Colonic mucosa (tissue), 4 donors: ENCODE data around the gene PLAAT2. TPM values are rescaled to one million over a fixed set of nuclear protein-coding genes. Genes with fewer than 3 reads are reported as not detected.
A peak's percentile ranks its signal among the peaks of the same experiment; 100 is the strongest.
"Not testable (repeated sequence)": the region's sequence is repeated elsewhere in the genome, so short reads cannot be mapped to it uniquely, and the experiment has no call there.

Experiments
- DNase-seq: peaks from one replicate; pipeline ENCODE4 v3.0.0-alpha.2; 2020
- H3K27ac ChIP-seq: fragments of 200-600 bp; one replicate; pipeline ENCODE4 v1.8.0; 2021
- H3K27me3 ChIP-seq: fragments of 200-600 bp; one replicate; pipeline ENCODE4 v1.8.0; 2021
- H3K36me3 ChIP-seq: fragments of 200-600 bp; one replicate; pipeline ENCODE4 v1.8.0; 2021
- H3K4me1 ChIP-seq: fragments of 200-600 bp; one replicate; pipeline ENCODE4 v1.8.0; 2021; ENCODE audit warnings: mild to moderate bottlenecking
- H3K4me3 ChIP-seq: fragments of 200-600 bp; one replicate; pipeline ENCODE4 v1.8.0; 2021
- H3K9ac ChIP-seq, 2 donors: one replicate each; pipeline ENCODE4 v1.7.0; 2013; ENCODE audit warnings: control low read depth in 2 of 2, low read depth in 2 of 2, low read length in 2 of 2
- H3K9me3 ChIP-seq: fragments of 200-600 bp; one replicate; pipeline ENCODE4 v1.8.0; 2021
- CTCF ChIP-seq: fragments of 200-600 bp; IDR thresholded peaks from one replicate; pipeline ENCODE4 v1.8.0; 2022; ENCODE audit warnings: antibody characterized with exemption, mild to moderate bottlenecking
- intact Hi-C: fragments of 100-400 bp; cut with DNase I; formaldehyde crosslinking; loops from one replicate; pipeline ENCODE4 v1.14.1; 2022
- total RNA-seq, 2 donors: library from RNA; stranded (reverse); fragmentation: NEBNext Ultra II Directional in 1 of 2; extraction: Animal tissue kit (Norgen Biotek cat#: 25700) in 1 of 2; gene quantifications; one replicate each; pipeline ENCODE4 v1.2.1, GENCODE V29; 2021
- donor health status: healthy.
- donor health status: DM: no; HTN: no; CAD: no.
- donor health status: DM: no; HTN: no; CAD: no.

PLAAT2 gene
- total RNA-seq, 2 donors from 2014 or later = 1.9 to 11.1 TPM

- no peak for DNase-seq
- H3K4me3 ChIP-seq = no peak overlapping the region
- no peaks in the 10 kb centered on the region for H3K9me3 ChIP-seq
- no peak overlapping the region for H3K27ac ChIP-seq
- no peaks in the 10 kb centered on the region for H3K36me3 ChIP-seq
- no peaks in the 10 kb centered on the region for H3K27me3 ChIP-seq
- intact Hi-C loops = no loop called here
- no peaks in the 10 kb centered on the region for H3K4me1 ChIP-seq
- TF ChIP-seq CTCF = no peak
- H3K9ac ChIP-seq = no peak overlapping the region
These were observed 23.4 kb upstream of the PLAAT2 start for GRCh38 chr11:63586451-63587166.

- Histone ChIP-seq H3K4me3 (no peak overlapping the region), H3K9me3 (no peaks in the 10 kb centered on the region), H3K36me3 (no peaks in the 10 kb centered on the region), H3K4me1 (no peaks in the 10 kb centered on the region), H3K27me3 (no peaks in the 10 kb centered on the region), H3K9ac (no peak overlapping the region), H3K27ac (no peak overlapping the region)
- TF ChIP-seq CTCF = no peak
- intact Hi-C loops = no loop called here
- no peak for DNase-seq
These were observed 20.1 kb upstream of the PLAAT2 start for GRCh38 chr11:63583357-63583677.

GRCh38 chr11:63581224-63581623 lies 18.0 kb upstream of the PLAAT2 start:
- H3K9ac ChIP-seq, H3K4me1 ChIP-seq, H3K27ac ChIP-seq, H3K27me3 ChIP-seq, H3K36me3 ChIP-seq, H3K4me3 ChIP-seq, DNase-seq, H3K9me3 ChIP-seq, intact Hi-C loops: not testable (repeated sequence)

GRCh38 chr11:63578882-63579281 lies 15.7 kb upstream of the PLAAT2 start:
- H3K9me3 ChIP-seq, H3K9ac ChIP-seq, H3K36me3 ChIP-seq, H3K27ac ChIP-seq, H3K4me1 ChIP-seq, H3K4me3 ChIP-seq, H3K27me3 ChIP-seq, intact Hi-C loops, DNase-seq: not testable (repeated sequence)

- H3K4me3 ChIP-seq = peak overlapping the region; percentile 4
- H3K9me3 ChIP-seq = no peaks in the 10 kb centered on the region
- peak; percentile 37 for DNase-seq
- no peak for TF ChIP-seq CTCF
- H3K36me3 ChIP-seq = no peaks in the 10 kb centered on the region
- H3K4me1 ChIP-seq = peaks cover 5% of the 10 kb centered on the region
- no peaks in the 10 kb centered on the region for H3K27me3 ChIP-seq
- peak overlapping the region; percentile 37 to 46 for H3K9ac ChIP-seq
- peak overlapping the region; percentile 85 for H3K27ac ChIP-seq
- intact Hi-C loops = no loop called here
These were observed 11.8 kb upstream of the PLAAT2 start for GRCh38 chr11:63574856-63575602.

- Histone ChIP-seq H3K27me3 (no peaks in the 10 kb centered on the region), H3K4me1 (peaks cover 5% of the 10 kb centered on the region), H3K9ac (peak overlapping the region; percentile 37 to 46), H3K9me3 (no peaks in the 10 kb centered on the region), H3K36me3 (no peaks in the 10 kb centered on the region), H3K4me3 (peak overlapping the region; percentile 4), H3K27ac (peak overlapping the region; percentile 85)
- TF ChIP-seq CTCF = no peak
- DNase-seq = peak; percentile 84
- intact Hi-C loops = no loop called here
These were observed 11.0 kb upstream of the PLAAT2 start for GRCh38 chr11:63573881-63574855.
